GM21360 (cell line): ENCODE results near the gene KEL.
A peak's percentile ranks its signal among the peaks of the same experiment; 100 is the strongest.
"Not testable (repeated sequence)": the region's sequence is repeated elsewhere in the genome, so short reads cannot be mapped to it uniquely, and the experiment has no call there.

Experiments used
- ATAC-seq: cut with Tn5 transposase; IDR thresholded peaks from one replicate; pipeline ENCODE4 v1.9.1; 2021; ENCODE audit warnings: mild to moderate bottlenecking, moderate library complexity; ENCODE audit not compliant: unreplicated experiment

KEL gene, protein sequence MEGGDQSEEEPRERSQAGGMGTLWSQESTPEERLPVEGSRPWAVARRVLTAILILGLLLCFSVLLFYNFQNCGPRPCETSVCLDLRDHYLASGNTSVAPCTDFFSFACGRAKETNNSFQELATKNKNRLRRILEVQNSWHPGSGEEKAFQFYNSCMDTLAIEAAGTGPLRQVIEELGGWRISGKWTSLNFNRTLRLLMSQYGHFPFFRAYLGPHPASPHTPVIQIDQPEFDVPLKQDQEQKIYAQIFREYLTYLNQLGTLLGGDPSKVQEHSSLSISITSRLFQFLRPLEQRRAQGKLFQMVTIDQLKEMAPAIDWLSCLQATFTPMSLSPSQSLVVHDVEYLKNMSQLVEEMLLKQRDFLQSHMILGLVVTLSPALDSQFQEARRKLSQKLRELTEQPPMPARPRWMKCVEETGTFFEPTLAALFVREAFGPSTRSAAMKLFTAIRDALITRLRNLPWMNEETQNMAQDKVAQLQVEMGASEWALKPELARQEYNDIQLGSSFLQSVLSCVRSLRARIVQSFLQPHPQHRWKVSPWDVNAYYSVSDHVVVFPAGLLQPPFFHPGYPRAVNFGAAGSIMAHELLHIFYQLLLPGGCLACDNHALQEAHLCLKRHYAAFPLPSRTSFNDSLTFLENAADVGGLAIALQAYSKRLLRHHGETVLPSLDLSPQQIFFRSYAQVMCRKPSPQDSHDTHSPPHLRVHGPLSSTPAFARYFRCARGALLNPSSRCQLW

DNA sequence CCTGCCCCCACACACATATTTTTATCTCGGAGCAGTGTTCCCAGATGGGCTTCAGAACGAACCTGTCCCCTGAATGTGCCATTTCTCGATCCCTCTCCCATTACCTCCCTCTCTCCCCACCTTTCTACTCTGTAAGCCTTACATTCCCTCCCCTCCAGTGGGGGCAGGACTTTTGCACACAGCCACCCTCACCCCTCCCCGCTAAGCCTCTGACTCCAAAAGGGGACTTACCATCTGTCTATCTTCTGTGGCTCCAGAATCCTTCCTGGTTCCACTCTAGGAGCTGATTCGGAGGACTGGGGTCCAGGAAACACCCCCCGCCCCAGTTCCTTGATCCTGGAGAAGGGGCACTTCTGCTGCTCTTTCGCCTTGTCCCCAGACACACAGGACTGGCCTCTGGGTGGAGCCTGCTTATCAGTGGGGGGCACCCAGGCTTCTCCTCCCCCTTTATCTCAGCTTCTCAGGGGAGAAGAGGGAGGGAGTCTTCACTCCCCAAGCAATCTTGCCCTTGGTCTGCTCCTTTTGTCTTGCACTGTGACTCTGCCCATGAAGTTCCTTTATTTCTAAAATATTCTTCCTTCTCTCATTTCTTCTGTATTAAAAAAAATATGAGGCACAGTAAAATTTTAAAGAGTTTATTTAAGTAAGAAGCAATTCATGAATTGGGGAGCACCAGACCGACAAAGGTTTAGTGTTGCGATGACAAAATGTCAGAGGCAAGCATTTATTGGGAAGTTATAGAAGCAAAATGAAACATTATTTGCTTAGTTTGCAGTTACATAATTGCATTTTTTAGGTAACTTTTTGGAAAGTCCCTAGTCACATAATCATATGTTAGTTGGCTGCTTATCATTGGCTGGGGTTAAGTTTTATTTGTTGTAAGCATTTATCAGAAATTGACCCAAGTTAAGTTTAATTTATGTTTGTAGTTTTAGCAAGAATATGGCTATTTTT, at the start of gene KEL:
TSS of gene KEL (minus strand) at position 391 of the 954 bp plus-strand sequence. CDS start at position 234, 157 bp downstream.
- ATAC-seq: no peak

DNA sequence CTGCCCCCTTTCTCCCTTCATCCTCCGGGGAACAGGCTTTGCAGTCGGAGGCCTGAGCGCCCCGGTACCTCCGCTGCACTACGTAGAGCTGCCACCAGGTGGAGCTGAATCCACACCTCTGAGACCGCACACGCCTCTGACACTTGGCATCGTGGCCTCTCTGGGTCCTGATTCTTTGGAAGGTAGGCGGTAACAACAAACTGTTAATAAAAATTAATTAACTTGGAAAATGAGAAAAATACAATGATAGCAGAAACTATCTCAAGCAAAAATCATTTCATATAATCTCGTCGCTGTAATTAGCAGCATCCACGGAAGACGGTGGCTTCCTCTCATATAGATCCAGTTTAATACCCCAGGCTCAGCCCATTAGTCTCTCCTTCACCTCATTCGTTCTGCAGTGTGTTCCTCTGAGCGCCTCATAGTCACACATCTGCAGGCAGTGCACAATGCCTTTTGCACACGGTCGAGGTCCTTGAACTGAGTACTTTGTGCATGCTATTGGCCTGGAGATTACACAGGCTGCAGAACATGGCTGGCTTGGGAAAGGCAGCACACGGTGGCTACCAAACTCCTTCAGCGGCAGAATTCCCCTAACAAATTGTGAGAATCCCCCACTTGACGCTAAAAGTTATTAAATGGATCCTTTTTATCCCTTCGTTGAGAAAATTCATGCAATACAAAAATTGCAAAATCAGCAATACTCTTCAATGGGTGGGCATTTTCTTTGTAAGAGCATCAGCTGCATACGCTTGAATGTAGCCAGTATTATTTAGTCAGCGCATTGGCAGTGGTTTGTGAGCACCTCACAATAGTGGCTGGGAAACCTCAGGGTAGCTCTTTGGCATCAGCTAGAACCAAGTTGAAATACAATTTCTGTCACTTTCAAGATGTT, 46.1 kb upstream of the KEL start:
- ATAC-seq: peak; percentile 91

DNA sequence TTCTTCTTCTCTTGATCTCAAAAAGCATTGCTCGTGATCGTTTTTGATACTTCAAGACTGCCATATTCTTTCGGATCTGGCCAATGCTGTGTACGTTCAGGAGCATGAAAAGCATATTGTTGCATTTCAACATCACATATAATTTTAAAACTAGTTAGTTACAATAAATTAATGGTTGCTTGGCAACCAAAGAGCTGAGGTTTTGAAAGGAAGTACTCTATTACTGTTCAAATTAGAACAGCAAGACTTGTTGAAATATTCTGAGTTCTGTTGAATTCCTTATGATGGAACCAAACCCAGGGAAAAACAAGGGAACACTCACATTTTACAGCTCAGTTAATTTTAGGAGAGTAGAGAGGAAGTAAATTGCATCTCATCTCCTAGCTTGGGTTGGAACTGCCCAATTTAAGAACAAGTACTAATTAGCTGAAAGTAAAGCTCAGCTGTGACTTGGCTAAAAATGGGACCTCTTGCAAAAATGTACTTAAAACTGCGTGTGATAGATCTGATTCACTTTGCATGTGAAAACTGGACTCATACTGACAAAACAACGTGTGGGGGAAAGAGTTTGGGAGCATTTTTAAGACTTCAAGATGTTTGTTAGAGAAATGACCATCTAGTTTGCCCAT, 43.6 kb upstream of the KEL start:
- ATAC-seq: no peak

DNA sequence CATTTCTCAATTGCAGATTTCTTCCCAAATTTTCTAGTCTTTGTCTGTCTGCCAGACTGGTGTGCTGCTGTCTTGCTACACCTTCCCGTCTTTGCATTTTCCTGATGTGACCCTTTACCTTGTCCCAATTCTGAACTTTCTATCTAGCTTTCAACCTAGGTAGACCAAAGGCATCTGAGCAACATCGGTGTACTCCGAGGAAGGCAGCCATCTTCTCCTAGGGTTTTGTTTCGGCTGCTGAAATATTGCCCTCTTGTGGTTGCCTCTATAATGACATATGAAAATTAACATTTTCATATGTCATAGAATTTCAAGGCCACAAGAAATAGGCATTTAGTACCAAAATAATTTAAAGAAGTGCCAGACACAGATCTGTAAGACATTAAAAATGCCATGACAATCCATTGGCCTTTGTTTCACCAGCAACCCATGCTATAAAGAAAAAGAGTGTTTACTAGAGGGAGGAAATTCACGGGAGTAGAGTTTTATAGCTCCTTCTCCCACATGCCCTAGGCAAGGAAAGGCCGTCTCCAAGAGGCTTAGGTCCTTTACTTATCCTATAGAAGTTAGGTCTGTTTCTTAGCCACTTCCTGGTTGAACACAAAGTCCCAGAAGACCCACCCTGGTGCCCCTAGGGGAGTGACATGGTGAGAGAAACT, 41.4 kb upstream of the KEL start:
- ATAC-seq: peak; percentile 64

DNA sequence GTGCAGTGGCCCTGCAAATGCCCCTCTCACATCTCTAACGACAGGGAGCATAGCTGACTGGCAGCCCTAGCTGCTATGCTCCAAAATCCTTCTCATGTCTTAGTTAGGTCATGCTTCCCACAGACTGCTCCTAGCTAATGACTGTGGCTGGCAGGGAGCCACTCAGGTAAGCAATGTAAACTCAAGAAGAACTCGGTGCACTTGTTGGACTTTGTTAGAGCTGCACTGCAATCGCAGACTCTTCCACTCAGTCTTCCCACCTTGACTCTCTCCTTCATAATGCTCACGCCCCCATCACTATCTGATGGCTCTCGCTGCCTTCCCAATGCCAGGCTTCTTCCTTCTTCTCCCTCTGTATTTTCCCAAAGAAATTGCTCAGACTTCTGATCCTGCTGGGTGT, 40.7 kb upstream of the KEL start:
- ATAC-seq: no peak

DNA sequence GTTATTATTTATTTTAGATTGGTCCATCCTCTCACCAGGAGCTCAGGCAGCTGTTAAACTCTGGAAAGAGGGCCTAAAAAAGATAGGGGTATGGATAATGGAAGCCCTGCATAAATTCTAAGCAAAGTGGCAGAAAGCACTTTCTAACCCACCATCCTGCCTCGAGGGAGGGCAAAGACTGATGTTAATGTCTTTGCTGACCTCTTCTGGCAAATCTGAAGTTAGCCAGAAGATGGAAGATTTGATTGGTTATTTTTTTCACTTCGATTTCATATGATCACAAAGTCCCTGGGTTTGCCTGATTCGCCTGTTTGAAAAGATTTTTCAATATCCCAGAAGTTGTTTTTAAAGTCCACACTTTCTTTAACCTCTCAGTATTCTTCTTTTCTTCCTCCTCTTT, 39.9 kb upstream of the KEL start:
- ATAC-seq: no peak

DNA sequence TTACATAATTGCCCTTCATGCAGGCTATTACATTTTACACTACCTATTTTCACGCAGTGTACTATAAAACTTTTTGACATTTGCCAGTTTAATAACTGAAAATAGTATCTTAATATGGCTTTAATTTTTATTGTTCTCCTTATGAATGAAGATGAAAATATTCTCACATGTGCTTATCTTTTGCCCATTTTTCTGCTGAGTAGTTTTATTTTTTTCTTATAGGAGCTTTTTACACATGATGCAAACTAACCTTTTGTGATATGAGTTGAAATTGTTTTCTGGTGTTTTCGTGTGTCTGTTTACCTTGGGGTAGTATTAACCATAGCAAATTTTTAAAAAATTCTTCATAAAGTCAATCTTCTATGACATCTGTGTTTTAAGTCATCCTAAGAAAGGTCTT, 38.5 kb upstream of the KEL start:
- no peak for ATAC-seq

DNA sequence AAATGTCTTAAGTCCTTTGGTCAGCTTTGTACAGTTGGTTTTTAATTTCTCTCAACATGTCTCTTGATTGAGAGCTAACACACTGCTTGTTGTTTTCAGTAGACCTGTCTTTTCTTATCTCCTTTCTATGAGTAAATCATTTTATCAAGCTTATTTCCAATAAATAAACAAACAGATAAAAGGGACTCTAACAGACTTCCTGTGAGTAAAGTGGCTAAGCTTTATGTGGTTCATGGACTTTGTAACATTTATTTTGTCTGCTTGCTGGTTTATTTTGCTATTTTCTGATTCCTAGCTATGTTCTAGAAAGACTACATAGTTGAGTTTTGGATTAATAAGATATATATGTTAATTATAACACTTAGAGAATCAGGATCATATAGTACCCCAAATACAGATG, 37.6 kb upstream of the KEL start:
- no peak for ATAC-seq

DNA sequence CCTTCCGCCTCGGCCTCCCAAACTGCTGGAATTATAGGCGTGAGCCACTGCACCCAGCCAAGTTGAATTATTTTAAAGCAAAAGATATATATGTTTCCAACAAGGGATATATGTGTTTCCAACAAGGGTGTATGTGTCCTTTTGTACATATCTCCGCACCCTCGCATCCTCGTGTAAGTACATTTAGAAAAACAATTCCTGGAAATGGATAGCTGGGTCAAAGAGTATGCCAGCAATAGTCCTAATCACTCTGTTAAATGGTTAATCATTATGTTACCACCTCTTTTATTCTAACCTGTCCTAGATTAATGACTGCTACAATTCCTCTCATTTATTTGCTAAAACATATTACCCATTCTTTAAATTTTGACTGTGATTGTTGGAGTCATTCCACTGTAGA, 36.8 kb upstream of the KEL start:
- no peak for ATAC-seq

DNA sequence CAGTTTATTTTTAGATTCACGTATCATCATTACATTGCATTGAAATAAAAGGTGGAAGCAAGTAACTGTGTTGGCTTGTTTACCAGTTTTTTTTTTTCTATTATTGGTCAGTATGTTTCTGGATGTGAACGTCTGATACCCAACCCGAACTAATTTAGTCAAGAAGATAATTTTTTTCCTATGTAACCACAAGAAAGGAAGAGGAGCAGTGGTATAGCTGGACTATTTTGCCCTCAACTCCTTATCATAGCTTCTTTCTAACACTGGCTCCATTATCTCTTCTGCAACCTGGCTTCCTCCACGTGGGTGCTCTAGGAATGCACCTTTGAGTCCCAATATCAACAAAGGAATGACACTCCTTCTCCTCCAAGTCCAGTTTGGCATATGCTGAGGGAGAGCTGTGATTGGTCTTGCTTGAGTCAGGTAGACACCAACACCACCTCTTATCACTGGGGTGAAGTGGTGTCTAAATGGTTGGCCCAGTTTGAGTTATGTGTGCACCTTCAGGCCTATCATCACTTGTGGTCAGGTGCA, 35.4 kb upstream of the KEL start:
- ATAC-seq: no peak

DNA sequence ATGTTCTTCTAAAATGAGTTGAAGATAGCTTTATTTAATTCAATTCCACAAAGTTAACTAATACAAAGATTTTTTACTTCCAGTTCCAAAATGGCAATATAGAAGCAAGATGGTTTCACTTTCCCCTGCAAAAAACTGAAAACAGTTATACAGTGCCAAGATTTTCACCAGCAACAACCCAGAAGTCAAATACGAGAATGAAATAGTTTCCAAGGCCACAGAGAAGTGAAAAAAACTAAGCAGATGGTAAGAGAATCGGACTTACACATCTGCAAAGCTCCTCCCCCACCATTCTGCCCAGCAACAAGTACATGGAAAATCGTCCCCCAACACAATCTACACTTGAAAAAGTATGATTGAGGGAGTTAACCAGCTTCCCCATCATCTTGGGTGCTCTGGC, 30.3 kb upstream of the KEL start:
- ATAC-seq: no peak

DNA sequence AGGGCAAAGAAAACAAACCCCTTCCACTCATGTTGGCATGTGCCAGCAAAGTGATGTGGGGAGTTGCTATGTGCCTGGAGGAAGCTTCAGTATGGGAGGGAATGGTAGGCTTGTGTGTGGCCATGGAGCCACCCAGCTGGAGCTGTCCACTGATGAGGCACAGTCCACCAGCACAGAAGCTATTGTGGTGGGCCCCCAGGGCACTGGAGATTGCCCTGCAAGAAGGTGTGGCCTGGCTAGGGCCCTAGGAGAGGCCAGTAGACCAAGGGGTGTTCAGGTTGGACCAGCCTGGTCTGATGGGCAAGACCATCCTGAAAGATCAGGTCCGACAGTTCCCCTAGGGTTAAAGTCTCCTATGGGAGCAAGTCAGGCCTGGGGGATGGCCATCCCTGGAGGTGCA, 22.1 kb upstream of the KEL start:
- ATAC-seq: no peak

DNA sequence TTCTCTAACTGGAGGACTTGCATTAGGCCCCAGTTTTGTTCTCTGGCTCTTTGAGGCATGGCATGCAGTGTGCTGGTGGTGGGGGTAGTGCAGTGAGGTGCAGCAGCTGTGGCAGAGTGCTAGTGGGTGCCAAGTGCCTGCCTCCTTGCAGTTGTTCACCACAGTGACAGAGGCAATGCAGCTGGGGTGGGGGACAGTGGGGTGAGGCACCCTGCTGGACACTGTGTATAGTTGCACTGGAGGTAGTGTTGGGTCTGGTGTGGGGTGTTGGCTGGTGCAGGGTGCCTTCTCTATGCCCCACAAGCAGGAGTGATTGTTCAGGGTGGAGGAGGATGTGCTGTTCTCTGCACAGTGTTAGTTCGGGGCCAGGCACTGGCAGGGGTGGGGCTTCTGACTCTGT, 21.7 kb upstream of the KEL start:
- no peak for ATAC-seq

DNA sequence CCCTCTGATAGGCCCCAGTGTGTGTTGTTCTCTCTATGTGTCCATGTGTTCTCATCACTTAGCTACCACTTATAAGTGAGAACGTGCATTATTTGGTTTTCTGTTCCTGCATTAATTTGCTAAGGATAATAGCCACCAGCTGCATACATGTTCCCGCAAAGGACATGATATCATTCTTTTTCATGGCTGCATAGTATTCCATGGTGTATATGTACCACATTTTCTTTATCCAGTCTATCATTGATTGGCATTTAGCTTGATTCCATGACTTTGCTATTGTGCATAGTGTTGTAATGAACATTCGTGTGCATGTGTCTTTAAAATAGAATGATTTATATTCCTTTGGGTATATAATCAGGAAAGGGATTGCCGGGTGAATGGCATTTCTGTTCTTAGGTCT, 16.2 kb upstream of the KEL start:
- ATAC-seq: not testable (repeated sequence)

DNA sequence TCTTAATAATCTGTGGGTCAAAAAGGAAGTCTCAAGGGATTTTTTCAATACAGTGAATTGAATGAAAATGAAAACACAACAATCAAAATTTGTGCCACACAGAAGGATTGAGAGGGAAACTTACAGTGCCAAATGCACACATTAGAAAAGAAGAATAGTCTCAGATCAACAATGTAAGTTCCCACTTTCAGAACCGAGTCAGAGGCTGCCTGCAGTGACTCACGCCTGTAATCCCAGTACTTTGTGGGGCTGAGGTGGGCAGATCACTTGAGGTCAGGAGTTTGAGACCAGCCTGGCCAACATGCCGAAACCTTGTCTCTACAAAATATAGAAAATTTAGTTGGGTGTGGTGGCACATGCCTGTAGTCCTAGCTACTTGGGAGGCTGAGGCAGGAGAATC, 12.5 kb upstream of the KEL start:
- ATAC-seq: no peak

DNA sequence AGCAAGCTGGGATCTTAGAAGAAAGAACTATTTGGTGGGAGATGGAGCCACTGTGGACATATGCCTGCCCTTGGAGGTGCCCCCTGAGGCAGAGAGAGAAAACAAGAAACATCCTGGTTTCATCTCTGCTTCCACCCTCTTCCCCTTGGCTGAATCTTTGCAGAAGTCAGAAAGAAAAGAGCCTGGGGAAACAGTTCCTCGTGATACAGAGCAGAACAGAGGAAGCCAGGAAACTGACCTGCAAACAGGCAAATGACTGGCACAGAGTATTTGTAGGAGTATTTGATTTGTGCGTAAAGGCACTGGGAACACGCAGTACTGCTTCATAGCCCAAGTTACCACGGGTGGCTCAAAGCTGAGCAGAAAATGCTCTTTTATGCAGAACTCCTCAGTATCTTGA, 7.0 kb upstream of the KEL start:
- ATAC-seq: no peak

DNA sequence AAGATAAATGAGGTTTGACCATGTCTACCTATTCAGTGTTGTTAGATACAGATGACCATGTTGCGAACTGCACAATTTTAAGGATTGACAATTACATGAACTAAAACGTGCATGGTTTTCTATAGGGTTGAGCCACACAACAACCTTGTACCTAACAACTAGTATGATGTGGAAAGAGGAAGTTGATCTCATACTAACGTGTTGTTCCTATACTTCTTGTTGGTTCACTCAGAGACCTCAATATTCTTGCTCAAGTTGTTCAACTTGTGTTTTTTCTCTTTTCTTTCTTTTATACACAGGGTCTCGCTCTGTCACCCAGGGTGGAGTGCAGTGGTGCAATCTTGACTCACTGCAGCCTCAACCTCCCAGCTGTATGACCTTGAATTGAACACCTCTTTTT, 6.1 kb upstream of the KEL start:
- ATAC-seq: no peak

DNA sequence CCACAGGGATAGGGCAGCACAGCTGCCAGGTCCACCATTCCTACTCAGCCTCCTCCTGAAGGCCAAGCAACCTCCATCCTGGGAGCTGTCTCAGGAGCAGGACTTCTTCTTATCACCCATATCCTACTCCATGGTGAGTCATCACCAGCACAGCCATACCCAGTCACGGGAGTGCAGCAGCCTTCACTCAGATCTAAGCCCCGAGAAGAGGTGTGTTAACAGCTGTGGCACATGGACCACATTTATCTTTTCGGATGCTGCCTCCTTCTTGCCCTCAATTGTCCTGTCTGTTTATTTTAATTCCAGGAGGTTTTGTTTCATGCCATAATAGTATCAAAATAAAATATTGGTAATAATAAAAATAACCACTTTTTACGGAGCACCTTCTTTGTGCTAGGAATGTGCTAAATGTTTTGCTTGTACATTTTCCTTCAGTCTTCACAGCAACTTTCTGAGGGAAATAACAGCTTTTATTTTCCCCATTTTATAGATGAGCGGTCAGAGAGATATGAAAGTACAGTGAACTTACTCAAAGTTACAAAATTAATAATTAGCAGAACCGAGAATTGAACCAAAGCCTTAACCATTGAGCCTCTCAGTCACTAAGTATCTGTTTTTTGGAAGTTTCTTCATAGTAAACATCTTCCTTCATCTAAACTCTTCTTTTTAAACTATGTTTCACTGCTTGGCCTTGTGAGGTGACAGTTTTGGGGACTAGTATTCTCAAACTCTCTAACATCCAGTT, 2.5 kb upstream of the KEL start:
- no peak for ATAC-seq
